ENCODE data around the gene NT5C3B.
"Not testable (repeated sequence)": the region's sequence is repeated elsewhere in the genome, so short reads cannot be mapped to it uniquely, and the experiment has no call there.

The NT5C3B gene

GRCh38 chr17:41835800-41836549 lies at the start of gene NT5C3B:
TSS of gene NT5C3B (minus strand) at chr17:41836232. CDS start at chr17:41836193, 39 bp downstream.
- DNase-seq (ENCODE audit: low spot score) = peak; percentile 53

DNA sequence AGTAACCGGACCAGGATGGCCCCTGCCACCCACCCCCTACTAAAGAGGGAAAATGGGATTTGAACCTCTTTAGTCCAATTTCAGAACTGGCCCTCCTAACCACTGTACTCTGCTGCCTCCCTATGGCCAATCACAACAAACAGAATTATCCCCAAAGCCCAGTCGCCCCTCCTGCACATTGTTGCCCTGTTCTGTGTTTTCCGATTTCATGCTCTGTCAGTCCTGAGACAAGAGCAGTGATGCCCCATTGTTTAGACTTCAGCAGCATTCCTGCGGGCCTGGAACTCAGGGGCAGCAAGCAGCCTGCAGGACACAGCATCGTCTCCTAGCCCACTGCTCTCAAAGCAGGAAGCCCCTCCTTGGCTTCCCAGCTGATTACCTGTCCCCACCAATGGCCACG lies 49.7 kb upstream of the NT5C3B start:
- peak; percentile 47 for DNase-seq (ENCODE audit: low spot score)

DNA sequence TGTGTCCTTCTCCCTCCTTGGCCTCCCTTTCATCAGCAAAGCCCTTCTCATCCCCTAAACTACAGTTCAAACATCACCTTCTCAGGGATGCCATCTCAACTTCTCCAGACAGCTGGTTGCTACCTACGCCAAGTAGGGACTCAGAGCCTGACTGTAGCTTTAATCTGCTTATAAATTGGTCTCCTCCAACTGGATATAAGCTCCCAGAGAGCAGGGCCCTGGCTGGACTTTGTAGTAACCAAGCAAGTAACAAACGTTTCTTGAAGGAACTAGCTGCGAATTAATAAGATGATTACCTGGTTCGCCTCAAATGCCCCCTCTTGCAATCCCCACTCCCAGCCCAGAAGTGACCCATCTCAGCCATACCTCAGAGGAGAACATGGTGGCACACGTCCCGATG lies 46.7 kb upstream of the NT5C3B start:
- no peak for DNase-seq (ENCODE audit: low spot score)

GRCh38 chr17:41880130-41880529 lies 44.1 kb upstream of the NT5C3B start:
- no peak for DNase-seq (ENCODE audit: low spot score)

DNA sequence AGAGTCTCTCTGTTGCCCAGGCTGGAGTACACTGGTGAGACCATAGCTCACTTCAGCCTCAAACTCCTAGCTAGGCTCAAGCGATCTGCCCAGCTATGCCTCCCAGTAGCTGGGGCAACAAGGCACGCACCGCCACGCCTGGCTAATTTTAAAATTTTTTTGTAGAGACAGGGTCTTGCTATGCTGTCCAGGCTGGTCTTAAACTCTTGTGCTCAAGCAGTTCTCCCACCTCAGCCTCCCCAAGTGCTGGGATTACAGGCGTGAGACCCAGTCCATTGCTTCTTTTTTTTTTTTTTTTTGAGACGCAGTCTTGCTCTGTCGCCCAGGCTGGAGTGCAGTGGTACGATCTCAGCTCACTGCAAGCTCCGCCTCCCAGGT lies 38.2 kb upstream of the NT5C3B start:
- not testable (repeated sequence) for DNase-seq (ENCODE audit: low spot score)

GRCh38 chr17:41873559-41874292 lies 37.7 kb upstream of the NT5C3B start:
- no peak for DNase-seq (ENCODE audit: low spot score)

GRCh38 chr17:41871789-41872188 lies 35.8 kb upstream of the NT5C3B start:
- DNase-seq (ENCODE audit: low spot score) = no peak

DNA sequence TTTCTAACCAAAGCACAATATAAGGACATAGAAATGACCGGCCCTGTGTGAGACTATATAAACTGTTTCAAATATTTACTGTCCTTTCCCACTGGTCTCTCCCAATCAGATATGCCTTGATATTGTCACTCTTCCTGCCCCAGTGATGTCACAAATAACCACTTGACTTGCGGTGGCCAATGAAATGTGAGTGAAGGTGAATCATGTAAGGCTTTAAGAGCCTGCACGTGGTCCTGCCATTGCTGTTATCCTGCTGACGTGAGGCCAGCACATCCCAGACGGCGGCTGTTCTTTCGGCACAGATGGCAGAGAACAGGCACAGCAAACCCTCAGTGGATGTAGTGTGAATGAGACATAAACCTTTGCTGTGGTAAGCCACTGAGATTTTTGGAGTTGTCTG lies 34.6 kb upstream of the NT5C3B start:
- DNase-seq (ENCODE audit: low spot score) = no peak

DNA sequence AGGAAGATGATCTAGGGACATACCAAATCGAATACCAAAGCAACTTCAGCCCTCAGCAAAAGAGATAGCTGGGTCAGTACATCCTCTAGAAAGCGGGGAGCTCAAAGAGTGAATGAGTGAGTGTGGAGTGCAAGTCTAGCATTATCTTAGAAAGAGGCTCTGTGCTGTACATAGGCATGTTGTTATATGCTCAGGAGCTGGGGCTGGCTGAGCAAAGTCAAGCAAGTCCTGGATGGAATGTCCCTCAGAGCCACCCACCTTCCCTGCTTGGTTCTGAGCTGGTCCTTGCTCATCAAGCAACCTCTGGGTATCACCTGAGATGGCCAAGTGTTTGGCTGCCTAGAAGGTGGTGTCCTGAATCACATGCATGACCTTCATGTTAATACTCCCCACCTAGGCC lies 34.1 kb upstream of the NT5C3B start:
- no peak for DNase-seq (ENCODE audit: low spot score)

- no peak for DNase-seq (ENCODE audit: low spot score)
These were observed 33.4 kb upstream of the NT5C3B start for GRCh38 chr17:41869426-41869825.

DNA sequence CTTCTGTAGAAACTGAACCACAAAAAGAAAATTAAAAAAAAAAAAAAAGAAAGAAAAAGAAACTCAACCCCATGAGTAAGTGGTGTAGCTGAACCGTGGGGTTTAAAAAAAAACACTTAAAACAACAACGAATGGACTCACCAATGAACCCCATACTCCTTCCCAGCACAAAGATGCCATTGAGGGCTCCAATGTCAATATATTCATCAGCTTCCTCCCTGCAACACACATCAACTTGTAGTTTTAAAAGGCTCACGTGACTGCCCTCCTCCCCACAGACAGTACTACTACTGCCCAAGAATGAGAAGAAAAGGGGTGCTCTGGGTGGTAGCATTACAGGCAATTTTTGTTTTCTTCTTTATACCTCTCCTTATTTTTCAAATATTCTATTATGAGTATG lies 32.5 kb upstream of the NT5C3B start:
- DNase-seq (ENCODE audit: low spot score) = no peak

DNA sequence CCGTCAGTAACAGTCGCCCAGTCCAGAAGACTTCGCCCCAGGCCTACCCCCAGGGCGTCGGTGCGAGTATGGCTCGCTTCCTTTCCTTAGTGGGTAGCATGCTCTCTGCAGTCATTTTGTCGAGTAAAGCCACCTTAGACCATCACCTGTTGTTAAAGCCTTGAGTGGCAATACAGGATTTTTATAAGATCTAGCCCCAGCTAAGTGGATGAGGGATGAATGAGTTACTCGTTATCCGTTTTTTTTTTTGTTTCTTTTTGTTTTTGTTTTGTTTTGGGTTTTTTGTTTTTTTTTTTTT lies 29.5 kb upstream of the NT5C3B start:
- no peak for DNase-seq (ENCODE audit: low spot score)

GRCh38 chr17:41864836-41865595 lies 29.0 kb upstream of the NT5C3B start, which contains the start of gene KLHL11:
TSS of gene KLHL11 (minus strand) at chr17:41865423. CDS start at chr17:41865370, 53 bp downstream.
- DNase-seq (ENCODE audit: low spot score) = peak; percentile 92

DNA sequence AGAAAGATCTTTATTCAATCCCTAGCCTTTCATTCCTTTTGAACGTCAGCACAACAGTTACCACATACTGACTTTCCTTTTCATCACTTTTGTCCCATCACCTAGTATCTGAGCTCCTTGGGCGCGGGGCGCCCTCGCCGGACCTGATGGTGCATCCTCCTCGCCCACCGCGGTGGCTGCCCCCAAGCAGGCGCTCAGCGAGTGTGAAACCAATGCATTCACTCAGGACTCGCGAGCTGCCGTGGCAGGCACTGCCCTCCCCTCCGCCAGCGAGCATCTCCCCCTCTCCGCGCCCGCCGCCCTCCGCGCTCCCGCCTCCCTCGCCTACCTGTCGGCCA lies 28.4 kb upstream of the NT5C3B start:
- DNase-seq (ENCODE audit: low spot score) = no peak

DNA sequence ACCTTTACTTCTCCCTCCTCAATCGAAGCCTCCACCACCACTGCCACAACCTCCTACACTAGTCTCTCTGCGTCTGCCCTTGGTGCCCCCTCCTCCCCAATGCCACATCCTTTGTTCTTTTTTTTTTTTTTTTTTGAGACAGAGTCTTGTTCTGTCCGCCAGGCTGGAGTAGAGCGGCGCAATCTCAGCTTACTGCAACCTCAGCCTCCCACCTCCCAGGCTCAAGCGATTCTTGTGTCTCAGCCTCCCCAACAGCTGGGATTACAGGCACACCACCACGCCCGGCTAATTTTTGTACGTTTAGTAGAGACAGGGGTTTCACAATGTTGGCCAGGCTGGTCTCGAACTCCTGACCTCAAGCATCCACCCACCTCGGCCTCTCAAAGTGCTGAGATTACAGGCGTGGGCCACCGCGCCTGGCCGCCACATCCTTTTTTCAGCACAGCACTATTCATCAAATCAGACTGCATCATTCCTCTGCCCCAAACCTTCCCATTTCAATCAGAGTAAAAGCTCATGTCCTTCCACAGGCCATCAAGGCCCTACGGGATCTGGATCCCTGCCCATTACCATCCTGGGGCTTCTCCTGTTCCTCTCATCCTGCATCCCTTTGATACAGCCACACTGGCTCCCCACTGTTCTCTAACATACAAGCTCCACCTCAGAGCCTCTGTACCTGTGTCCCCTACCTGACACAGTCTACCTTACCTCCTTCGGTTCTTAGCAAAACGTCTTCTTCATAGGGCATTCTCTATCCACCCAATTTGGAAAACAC lies 27.2 kb upstream of the NT5C3B start:
- DNase-seq (ENCODE audit: low spot score) = no peak

DNA sequence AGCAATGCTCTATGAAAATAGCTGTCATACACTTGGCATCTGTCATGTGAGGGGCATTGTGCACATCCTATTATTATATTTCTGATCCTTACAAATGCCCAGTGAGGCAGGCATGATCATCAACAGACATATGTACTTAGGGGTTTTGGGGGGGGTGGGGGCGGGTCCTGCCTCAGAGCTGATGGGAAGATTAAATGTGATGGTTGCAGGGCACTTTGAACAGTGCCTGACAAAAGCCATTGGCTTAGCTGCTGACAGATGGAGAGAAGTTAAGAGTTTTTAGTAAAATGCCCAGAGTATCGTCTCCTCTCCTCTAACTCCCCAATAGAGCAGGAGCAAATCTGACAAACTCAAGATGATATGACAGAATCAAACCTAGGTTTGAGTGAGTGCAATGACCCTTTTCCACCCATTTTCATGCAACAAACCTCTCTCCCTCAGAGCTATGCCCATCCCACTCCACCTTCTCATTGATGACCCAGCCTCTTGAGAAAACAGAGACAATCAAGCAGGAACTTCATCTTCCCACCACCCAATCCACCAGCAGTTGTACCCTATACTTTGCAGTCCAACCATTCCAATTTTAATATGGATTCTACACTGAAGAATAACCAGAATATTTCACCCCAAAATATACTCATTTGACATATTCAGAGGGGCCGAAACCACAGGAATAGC lies 24.4 kb upstream of the NT5C3B start:
- DNase-seq (ENCODE audit: low spot score) = no peak

DNA sequence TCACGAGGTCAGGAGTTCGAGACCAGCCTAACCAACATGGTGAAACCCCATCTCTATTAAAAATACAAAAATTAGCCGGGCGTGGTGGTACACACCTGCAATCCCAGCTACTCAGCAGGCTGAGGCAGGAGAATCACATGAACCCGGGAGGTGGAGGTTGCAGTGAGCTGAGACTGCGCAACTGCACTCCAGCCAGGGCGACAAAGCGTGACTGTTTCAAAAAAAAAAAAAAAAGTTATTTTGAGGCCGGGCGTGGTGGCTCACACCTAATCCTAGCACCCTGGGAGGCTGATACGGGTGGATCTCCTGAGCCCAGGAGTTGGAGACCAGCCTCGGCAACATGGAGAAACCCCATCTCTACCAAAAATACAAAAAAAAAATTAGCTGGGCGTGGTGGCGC lies 15.3 kb upstream of the NT5C3B start:
- not testable (repeated sequence) for DNase-seq (ENCODE audit: low spot score)

GRCh38 chr17:41849251-41849990 lies 13.4 kb upstream of the NT5C3B start:
- DNase-seq (ENCODE audit: low spot score) = no peak

- no peak for DNase-seq (ENCODE audit: low spot score)
These were observed 12.8 kb upstream of the NT5C3B start for GRCh38 chr17:41848788-41849187.

GRCh38 chr17:41844971-41845370 lies 8.9 kb upstream of the NT5C3B start:
- DNase-seq (ENCODE audit: low spot score) = peak; percentile 65

DNA sequence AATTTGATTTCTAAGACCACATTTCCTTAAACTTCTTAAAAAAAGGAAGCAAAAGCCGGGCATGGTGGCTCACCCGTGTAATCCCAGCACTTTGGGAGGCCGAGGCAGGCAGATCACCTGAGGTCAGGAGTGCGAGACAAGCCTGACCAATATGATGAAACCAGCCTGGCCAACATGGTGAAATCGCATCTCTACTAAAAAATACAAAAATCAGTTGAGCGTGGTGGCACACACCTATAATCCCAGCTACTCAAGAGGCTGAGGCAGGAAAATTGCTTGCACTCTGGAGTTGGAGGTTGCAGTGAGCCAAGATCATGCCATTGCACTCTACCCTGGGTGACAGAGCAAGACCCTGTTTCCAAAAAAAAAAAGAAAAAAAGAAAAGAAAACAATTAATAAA lies 4.7 kb upstream of the NT5C3B start:
- not testable (repeated sequence) for DNase-seq (ENCODE audit: low spot score)
